ENCODE measurements around the gene STK10. TPM values are rescaled to one million over a fixed set of nuclear protein-coding genes. Genes with fewer than 3 reads are reported as not detected.

The STK10 gene
- total RNA-seq, 2 experiments from 2014 or later = 211 to 229 TPM

DNA sequence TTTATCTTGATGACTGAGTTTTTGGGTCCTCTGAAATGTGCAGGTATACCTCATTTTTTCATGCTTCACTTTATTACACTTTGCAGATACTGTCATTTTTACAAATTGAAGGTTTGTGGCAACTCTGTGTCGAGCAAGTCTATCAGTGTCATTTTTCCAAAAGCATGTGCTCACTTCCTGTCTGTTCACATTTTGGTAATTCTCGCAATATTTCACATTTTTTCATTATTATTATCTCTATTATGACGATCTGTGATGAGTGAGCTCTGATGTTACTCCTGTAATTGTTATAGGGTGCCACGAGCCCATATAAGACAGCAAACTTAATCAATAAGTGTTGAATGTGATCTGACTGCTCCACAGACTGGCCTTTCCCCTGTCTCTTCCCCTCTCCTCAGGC, 108.1 kb downstream of the STK10 start:
- ATAC-seq (ENCODE audit: poor library complexity) (no peak), DNase-seq (no peak)
- intact Hi-C loops (cut with DNase I, micrococcal nuclease) = no loop called here
- Mint-ChIP-seq H3K4me1 (ENCODE audit: low read depth) (peaks cover 18% of the 10 kb centered on the region), H3K36me3 (ENCODE audit: low read depth) (peaks cover 73% of the 10 kb centered on the region), H3K4me3 (no peak overlapping the region), H3K9me3 (no peaks in the 10 kb centered on the region), H3K27me3 (no peaks in the 10 kb centered on the region), H3K27ac (peak overlapping the region; percentile 66)
- POLR2A ChIA-PET = interaction anchor here (1.4 kb wide), 2 partner anchors 10 to 12 kb away, joined by 4 to 6 read pairs; no protein-coding TSS in a partner anchor
- peaks cover 89% of the 10 kb centered on the region for H3K36me3 ChIP-seq (ENCODE audit: insufficient read depth, low read length)
- no peaks in the 10 kb centered on the region for H3K27me3 ChIP-seq (ENCODE audit: control insufficient read depth in 1 of 2, insufficient read depth in 2 of 2, low read length in 2 of 2)
- H3K27ac ChIP-seq (ENCODE audit: low read depth in 1 of 2, low read length in 2 of 2) = no peak overlapping the region
- no peak for TF ChIP-seq CTCF (IDR thresholded peaks at IDR 0.05)
- CTCF ChIA-PET = interaction anchor here (1.9 kb wide), 1 partner anchor 109 kb away, joined by 6 read pairs; the partner anchor contains the start of gene STK10
- H3K4me1 ChIP-seq (ENCODE audit: insufficient read depth, low read length) = peaks cover 17% of the 10 kb centered on the region
- no peaks in the 10 kb centered on the region for H3K9me3 ChIP-seq (ENCODE audit: control insufficient read depth in 1 of 2, insufficient read depth in 1 of 2, low read length in 2 of 2)
- H3K4me3 ChIP-seq (ENCODE audit: low read length) = no peak overlapping the region

DNA sequence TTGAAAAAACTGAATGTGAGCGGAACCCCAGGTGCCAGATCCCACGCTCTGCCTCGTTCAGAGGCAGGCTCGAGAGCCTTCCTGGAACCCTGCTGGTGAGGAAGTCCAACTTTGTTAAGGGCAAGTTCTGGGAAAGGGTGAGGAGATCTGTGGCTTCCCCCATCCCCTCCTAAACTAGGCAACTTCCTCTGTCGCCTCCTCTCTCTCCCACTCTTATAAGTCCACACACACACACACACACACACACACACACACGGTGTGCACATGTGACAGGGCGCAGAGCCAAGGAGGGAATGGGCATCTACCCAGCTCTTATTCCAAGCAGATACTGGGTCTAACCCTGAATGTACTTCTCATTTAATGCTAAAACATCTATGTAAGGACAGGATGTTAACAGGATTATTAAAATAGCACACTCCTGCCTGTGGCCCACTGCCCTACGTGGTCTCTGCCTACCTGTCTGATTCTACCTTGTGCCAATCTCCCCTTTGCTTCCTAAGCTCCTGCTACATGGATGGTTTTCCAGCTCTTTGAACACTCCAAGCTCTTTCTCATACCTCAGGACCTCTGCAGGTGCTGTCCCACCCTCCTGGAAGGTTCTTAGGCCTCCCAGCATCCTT, 109.2 kb downstream of the STK10 start:
- CTCF ChIA-PET = interaction anchor here (1.9 kb wide), 1 partner anchor 110 kb away, joined by 6 read pairs; the partner anchor contains the start of gene STK10
- Mint-ChIP-seq H3K9me3 (no peaks in the 10 kb centered on the region), H3K36me3 (ENCODE audit: low read depth) (peaks cover 83% of the 10 kb centered on the region), H3K4me3 (no peak overlapping the region), H3K4me1 (ENCODE audit: low read depth) (peaks cover 22% of the 10 kb centered on the region), H3K27me3 (no peaks in the 10 kb centered on the region), H3K27ac (peak overlapping the region; percentile 64)
- H3K27me3 ChIP-seq (ENCODE audit: control insufficient read depth in 1 of 2, insufficient read depth in 2 of 2, low read length in 2 of 2) = no peaks in the 10 kb centered on the region
- peaks cover 17% of the 10 kb centered on the region for H3K4me1 ChIP-seq (ENCODE audit: insufficient read depth, low read length)
- peaks cover 93% of the 10 kb centered on the region for H3K36me3 ChIP-seq (ENCODE audit: insufficient read depth, low read length)
- ATAC-seq (ENCODE audit: poor library complexity) (no peak), DNase-seq (peak in 2 of 14 experiments; percentile 17 to 25)
- TF ChIP-seq CTCF (IDR thresholded peaks at IDR 0.05) = no peak
- peak overlapping the region in 1 of 2 donors; percentile 23 for H3K27ac ChIP-seq (ENCODE audit: low read depth in 1 of 2, low read length in 2 of 2)
- H3K4me3 ChIP-seq (ENCODE audit: low read length) = no peak overlapping the region
- intact Hi-C loops (cut with DNase I, micrococcal nuclease) = no loop called here
- POLR2A ChIA-PET = interaction anchor here (0.5 to 1.3 kb wide), 4 partner anchors 12 to 95 kb away, joined by 3 to 6 read pairs (median 4); no protein-coding TSS in a partner anchor
- H3K9me3 ChIP-seq (ENCODE audit: control insufficient read depth in 1 of 2, insufficient read depth in 1 of 2, low read length in 2 of 2) = no peaks in the 10 kb centered on the region

GRCh38 chr5:172077664-172078425, 110.2 kb downstream of the STK10 start:
- Histone ChIP-seq H3K4me3 (ENCODE audit: low read length) (no peak overlapping the region), H3K27ac (ENCODE audit: low read depth in 1 of 2, low read length in 2 of 2) (no peak overlapping the region), H3K27me3 (ENCODE audit: control insufficient read depth in 1 of 2, insufficient read depth in 2 of 2, low read length in 2 of 2) (no peaks in the 10 kb centered on the region), H3K9me3 (ENCODE audit: control insufficient read depth in 1 of 2, insufficient read depth in 1 of 2, low read length in 2 of 2) (no peaks in the 10 kb centered on the region), H3K36me3 (ENCODE audit: insufficient read depth, low read length) (peaks cover 94% of the 10 kb centered on the region), H3K4me1 (ENCODE audit: insufficient read depth, low read length) (peaks cover 17% of the 10 kb centered on the region)
- H3K27ac Mint-ChIP-seq = peak overlapping the region; percentile 30
- no peak for ATAC-seq (ENCODE audit: poor library complexity)
- intact Hi-C loops (cut with DNase I, micrococcal nuclease) = no loop called here
- no peaks in the 10 kb centered on the region for H3K27me3 Mint-ChIP-seq
- DNase-seq = no peak
- no peak for TF ChIP-seq CTCF (IDR thresholded peaks at IDR 0.05)
- CTCF ChIA-PET = no interaction called here
- H3K4me1 Mint-ChIP-seq (ENCODE audit: low read depth) = peaks cover 22% of the 10 kb centered on the region
- H3K4me3 Mint-ChIP-seq = no peak overlapping the region
- POLR2A ChIA-PET = interaction anchor here (1.2 kb wide), 1 partner anchor 11 kb away, joined by 6 read pairs; no protein-coding TSS in a partner anchor
- peaks cover 81% of the 10 kb centered on the region for H3K36me3 Mint-ChIP-seq (ENCODE audit: low read depth)
- no peaks in the 10 kb centered on the region for H3K9me3 Mint-ChIP-seq
